Measurements from ENCODE around the gene HES1.

HES1 gene

DNA sequence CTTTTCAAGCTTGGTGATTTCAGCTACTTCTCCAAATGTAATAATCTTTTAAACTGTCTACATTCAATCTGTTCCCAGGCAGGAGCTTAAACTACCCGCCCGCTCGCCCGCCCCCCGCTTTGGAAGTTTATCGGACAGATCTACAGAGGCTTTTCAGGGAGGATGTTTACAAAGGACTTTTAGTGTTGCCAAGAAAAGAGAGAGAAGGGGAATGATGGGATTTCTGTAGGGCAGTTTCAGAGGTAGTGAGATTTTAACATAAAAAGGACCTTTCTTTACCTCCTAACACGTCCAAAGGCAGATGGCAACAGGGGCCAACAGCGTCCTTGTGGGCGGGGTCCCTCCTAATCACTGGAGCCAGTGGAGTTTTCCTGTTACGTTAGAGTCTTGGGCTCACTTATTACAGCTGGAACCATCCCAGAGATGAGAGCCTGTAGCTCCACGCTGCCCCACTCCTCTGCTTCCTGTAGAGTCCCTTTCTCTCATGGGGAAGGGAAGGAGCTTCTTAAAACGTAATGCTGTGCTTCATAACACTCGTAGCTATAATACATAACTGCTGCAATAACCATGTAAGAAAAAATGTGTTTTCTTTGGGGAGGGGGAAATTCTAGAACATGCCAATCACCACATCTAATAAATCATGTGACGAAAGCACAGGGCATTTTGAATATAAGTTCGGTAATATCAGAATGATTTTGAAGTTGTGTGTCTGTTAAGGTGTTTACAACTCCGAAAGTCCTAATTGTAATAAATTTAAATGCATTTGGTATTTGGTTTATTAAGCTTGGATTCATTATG lies 30.9 kb downstream of the HES1 start:
- DNase-seq (ENCODE audit: low read depth in 3 of 3): no peak

DNA sequence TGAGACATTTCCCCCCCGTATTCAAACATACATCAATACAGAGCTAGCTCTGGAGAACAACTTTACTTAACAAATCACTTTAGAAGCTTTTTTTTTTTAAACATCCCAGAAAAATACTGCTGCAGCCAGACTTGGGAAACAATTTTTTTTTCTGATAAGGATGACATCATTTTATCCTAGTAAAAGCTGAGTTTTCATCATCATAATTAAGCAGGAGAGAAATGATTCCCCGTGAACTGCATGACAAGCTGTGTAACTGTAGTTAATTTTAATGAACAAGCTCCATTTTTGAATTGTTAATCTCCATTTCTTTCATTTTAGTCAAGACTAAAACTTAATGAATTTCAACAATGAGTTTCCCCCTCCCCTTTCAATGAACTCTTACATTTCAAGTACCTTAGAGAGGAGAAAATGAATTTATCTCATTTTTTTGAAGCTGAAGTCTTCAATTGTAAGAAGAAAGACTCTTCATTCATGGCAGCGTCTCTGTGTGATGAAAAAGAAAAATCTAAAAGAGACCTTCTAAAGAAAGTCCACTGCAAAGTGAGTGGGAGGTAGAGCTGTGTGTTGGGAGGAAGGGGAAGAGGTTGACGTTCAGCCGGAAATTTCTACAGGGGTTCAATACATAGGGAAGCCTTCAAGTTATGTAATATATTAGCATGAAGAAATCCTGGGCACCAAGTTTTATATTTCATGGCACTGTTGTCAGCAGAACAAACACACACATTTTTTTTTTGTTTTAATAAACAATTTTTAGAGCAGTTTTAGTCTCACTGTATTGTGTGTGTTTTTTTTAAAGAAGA lies 31.7 kb downstream of the HES1 start:
- no peak for DNase-seq (ENCODE audit: low read depth in 3 of 3)

DNA sequence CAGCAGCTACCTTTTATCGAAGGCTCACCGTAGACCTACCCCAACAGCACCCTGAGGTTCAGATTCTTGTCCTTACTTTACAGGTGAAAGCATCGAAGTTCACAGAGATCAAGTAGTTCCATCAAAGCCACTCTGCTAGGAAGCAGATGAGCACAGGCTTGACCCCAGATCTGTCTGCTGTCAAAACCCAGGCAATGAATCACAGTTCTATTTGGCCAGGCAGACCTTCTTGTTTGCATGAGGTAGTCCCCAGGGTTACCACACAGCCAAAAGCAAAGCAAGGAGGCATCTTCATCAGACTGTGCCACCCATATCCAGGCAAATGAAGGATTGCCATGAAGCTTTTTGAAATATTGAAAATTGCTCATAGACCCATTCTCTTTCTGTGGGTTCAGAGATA lies 33.0 kb downstream of the HES1 start:
- DNase-seq (ENCODE audit: low read depth in 3 of 3): no peak

DNA sequence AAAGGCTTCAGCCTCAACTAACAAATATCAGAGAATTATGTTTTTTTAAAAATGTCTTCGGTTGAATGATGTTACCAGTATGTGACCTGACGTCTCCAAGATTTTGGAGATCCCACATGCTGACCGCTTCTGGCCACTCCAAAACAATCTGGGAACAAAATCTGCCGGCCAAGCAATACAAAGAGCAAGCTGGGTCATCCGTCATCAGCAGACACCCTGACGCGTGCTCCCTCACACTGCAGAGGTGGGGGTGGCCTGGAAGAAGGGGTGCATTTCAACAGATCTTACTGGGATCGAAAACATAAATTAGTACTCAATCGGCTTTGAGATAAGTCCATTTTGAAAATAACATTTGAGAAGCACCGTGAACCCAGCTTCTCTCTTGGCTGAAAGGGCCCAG lies 33.6 kb downstream of the HES1 start:
- DNase-seq (ENCODE audit: low read depth in 3 of 3): no peak

DNA sequence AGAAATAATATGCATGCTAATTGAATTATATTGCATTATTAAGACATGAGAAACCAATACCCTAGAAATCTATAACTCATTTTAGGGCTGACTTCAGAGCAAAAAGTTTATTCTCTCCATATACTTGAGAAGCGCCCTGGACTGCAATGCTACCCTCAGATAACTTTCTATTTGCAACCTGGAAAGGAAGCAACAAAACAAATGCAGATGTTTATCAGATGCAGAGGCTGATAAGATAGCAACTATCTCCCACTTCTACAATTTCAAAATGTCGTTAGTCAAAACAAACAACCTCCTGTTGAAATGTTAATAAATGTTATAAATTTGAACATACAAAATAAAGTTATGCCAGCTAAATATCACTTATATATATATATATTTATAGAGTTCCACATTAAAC lies 34.8 kb downstream of the HES1 start:
- no peak for DNase-seq (ENCODE audit: low read depth in 3 of 3)

DNA sequence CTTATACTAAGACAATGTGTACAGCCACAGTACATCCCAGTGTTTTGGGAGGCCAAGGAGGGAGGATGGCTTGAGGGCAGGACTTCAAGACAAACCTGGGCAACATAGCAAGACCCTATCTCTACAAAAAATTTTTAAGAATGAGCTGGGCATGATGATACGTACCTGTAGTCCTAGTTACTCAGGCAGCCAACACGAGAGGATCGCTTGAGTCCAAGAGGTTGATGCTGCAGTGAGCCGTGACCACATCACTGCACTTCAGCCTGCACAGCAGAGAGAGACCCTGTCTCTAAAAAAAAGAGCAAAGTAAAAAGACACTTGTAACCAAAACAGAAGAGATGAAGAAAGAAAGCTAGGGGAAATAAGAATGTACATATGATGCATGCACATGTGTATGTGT lies 38.5 kb downstream of the HES1 start:
- no peak for DNase-seq (ENCODE audit: low read depth in 3 of 3)

DNA sequence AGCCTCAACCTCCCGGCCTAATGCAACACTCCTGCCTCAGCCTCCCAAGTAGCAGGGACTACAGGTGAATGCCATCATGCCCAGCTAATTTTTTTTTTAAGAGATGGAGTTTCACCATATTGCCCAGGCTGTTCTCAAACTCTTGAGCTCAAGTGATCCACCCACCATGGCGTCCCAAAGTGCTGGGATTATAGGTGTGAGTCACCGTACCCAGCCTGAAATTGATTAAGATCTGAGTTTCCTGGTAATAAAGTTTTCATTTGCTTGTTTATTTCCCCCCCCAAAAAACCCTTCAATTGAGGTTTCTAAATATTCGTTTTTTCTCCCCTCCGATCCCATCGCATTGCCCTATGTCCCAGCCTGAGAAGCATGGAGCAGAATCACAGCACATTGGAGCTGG lies 39.0 kb downstream of the HES1 start:
- no peak for DNase-seq (ENCODE audit: low read depth in 3 of 3)

DNA sequence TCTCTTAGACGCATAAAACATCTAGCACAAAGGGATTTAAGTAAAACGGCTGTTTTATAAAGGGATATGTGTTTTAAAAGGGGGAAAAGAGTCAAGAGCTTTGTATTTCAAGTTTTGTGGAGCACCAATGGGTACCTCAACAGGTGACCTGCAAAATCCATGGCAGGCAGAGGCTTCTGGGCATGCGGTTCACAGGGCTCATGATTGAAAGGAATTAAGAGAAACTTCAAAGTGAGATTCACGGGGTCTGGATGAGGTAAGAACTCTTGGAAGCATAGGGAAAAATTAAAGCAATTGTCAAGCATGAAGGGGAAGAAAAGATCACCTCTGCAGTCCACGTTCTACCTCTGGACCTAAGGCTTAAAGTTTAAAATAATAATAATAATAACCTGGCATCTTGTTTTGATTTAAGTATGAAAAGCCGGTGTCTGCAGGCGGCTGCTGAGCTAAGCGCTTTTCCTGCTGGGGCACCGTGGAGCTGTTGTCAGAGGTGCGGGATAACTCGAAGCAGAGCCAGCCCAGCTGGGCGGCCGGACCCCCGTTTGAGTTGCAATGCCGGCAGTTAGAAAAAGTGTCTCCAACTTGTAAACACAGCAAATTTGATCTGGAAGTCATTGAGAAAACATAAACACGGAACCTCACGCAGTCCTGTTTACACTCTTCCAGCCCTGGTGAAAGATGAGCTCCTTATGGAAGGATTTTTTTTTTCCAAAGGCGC lies 40.5 kb downstream of the HES1 start:
- DNase-seq (ENCODE audit: low read depth in 3 of 3): no peak

DNA sequence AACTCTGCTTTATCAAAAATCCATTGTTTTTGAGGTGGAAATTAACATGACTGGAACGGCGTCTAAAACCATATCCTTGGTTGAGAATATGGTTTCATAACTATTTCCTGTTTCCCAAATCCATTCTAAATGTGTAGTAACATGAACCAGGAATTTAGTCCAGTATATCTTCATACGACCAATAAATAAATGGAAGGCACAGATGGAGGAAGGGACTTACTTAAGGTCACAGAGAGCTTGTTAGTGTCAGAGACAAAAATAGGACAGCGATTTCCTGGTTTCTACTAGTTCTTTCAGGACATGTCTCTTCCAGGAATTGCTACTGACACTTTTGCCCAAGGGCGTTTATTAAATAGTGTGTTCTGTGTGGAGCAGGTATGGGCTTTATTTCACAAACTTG lies 41.2 kb downstream of the HES1 start:
- no peak for DNase-seq (ENCODE audit: low read depth in 3 of 3)

DNA sequence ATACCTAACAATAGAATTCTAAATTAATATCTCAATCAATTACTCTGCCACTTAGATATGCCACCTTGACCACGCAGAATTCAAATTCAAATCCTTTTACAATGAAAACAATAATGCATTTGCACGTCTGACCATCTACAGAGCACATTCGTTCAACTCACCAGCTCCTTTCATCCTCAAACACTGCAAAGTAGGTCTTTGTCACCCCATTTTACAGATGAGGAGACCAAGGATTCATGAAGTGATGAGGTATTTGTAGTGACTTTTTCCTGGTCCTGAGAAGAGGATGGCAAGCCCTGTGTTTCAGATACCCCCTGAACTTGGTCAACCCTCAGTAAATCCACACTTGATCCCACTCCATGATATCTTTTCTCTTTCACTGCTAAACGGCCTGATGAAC lies 42.2 kb downstream of the HES1 start:
- no peak for DNase-seq (ENCODE audit: low read depth in 3 of 3)

DNA sequence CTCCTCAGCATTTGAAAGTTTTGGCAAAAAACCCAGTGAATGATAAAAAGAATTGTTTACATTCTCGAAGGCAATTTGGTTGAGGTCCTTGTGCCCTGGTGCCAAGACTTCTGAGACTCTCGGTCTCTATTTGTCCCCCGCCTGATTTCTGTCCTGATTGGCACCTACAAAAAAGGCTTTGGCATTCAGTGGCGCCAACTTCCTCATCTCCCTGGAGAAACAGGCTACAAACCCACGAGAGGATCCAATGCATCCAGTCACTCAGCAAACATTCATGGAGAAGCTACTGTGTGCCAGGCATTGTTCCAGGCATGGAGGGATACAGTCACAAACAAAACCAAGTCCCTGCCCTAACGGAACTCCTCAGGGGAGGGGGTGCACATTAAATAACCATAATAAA lies 42.7 kb downstream of the HES1 start:
- no peak for DNase-seq (ENCODE audit: low read depth in 3 of 3)

DNA sequence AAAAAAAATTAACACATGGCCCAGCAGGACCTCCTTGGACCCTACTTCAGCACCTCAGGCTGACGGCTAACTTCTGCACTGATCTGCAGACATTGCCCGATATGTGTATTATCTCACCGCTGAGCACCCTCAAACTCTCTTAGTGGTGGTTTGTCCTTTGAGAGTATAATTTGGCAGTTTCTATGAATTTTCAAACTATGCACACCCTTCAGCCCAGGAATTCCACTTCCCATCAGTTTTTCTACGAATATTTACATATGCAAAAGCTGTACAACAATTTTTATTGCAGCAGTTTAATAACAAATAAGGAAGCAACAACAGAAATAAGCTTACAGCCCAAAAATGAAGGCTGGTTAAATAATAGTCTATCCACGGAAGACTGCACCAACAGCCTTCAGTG lies 44.6 kb downstream of the HES1 start:
- DNase-seq (ENCODE audit: low read depth in 3 of 3): no peak

DNA sequence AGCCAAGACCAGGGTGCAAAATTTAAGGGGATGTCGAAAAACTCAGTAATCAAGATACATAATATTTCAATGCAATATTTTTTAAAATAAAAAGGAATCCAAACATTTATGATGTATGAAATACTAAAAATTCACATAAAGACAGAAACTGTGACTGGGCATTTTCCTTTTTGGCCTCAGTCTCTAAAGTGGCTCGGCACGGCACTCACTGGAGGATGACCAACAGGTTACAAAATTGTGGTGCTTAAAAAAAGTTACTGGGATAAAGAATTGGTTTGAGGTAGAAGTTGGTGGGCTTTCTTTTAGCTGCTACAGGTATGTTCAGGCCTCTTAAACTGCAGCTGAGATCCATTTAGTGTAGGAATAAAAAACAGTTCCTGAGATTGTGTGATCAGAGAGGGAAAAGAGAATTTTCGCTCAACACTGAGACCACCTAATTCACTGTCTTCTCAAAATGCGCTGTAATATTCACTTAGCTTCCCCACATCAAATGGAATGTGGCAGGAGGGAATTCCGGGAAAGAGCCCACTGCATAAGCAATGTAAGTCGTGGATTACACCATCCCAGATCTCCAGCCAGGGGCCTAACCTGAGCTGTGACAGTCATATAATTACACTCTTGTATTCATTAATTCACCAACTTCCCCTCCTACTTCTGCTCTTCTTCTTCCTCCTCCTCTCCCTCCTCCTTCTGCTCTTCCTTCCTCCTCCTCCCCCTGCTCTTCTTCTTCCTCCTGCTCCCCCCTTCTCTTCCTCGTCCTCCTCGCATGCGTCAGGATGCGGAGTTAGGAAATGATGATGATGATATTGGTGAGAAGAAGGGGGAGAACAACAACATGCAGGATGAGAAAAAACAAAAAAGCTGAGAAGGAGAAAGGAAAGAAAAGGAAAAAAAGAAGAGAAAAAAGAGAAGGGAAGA lies 45.9 kb downstream of the HES1 start:
- no peak for DNase-seq (ENCODE audit: low read depth in 3 of 3)

DNA sequence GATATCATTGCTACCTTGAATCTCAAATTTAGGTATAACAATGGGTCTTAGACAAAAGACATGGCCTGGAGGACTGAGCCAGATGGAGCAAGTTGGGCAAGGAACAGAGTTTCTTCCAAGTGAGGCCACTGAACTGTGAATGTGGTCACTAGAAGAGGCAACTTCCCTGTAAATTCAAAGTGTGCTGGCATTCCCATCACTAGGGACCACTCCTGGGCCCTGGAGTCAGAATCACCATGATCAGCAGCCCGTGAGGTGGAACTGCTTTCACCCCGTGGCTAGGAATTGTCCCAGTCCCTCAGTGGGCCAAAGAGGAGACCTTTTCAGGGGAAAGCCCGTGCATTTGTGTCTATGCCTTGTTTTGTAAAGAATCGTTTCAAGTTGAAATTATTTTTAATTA lies 47.3 kb downstream of the HES1 start:
- DNase-seq (ENCODE audit: low read depth in 3 of 3): no peak

DNA sequence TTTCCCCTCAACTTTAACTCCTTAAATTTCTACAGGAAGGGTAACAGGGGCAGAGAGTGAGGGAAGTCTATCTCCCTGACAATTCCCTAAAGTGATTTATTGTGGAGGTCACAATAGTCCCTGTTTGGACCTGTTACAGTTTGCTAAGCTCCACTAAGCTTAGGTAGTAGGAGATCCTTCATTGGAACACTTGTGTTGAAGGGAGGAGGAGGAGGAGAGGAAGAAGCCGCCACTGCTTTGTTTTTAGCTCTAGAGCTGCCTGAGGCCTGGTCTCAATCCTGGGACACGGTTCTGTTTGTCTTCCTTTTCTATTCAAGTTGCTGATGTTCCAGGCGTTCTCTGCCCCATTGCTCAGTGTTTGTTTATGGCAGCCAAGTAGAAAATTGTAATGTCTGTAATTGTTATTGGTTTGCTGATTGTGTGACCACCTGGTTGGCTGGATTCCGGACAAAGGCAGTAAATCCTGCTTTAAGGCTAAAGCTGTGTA lies 48.4 kb downstream of the HES1 start:
- no peak for DNase-seq (ENCODE audit: low read depth in 3 of 3)

DNA sequence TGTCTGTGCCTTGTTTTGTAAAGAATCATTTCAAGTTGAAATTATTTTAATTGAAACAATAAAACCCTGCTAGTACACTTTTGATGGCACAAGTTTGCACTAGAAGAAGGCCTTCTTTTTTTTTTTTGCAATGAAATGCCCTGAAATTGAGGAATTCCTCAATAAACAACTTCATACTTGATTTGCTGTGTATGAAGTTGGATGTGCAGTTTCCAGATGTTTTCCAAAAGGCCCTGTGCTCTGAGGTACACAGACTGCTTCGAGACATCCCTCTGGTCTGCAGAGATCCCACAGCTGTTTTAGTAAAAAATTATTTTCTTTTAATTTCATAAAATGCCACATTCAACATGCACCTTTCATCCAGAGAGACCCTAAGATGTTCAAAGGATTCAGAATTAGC lies 48.9 kb downstream of the HES1 start:
- no peak for DNase-seq (ENCODE audit: low read depth in 3 of 3)

DNA sequence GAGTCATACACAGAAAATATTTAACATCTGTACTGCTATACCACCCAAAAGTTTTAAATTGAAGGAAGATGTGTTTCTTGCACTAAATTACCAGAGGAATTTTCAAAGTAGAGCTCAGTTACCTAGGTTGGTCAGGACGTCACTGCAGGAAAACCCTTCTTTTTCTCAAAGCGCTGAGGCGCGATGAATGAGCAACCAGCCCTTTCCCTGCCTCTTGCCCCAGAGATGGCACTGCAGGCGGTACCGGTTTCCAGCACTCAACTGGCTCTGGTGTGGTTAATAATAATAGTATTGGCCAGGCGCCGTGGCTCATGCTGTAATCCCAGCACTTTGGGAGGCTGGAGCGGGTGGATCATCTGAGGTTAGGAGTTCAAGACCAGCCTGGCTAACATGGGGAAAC lies 49.3 kb downstream of the HES1 start:
- DNase-seq (ENCODE audit: low read depth in 3 of 3): no peak

DNA sequence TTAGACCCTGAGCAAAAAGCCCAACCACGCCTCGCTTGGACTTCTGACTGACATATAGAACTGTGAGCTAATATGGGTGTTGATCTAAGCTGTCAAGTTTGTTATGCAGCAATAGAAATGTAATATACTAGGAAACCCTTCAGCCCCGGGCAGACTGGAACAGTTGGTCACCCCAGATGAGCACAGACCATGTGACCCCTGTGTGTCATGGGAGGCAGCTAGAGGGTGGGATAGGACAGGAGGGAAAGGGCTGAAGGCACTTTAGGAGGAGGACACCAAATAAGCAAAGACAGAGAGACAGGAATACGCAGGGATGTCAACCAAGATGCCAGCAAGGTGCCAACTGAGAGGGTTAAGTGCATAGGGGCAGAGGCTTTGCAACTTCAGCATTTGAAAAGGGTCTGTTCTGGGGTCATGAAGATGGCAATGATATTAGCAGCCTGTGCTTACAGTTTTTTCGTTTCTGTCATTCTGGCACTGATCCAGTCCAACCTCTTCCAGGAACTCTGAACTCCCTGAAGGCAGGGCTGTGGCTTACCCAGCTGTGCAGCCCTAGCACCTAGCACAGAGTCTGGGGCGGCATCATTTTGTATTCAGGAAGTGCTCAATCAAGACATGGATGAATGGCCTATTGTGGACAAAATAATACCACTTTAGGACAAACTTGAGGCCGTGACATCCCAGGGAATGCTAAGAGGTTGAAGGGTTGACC lies 51.4 kb downstream of the HES1 start:
- no peak for DNase-seq (ENCODE audit: low read depth in 3 of 3)

Measured in stimulated activated CD4-positive, alpha-beta T cell treated with anti-CD3 and anti-CD28 coated beads, TNF-alpha, amount 100 ng/mL, for 24 hours (primary cell).